ENCODE results near the gene OSBPL6. TPM values are rescaled to one million over a fixed set of nuclear protein-coding genes. Genes with fewer than 3 reads are reported as not detected.

Gene OSBPL6
- total RNA-seq, 6 donors from 2014 or later = 2.0 to 35.4 (median 5.1) TPM

- Histone ChIP-seq H3K27me3 (no peaks in the 10 kb centered on the region), H3K4me1 (peaks cover 0 to 6% (median 0%) of the 10 kb centered on the region in 4 donors), H3K9me3 (no peaks in the 10 kb centered on the region), H3K36me3 (no peaks in the 10 kb centered on the region), H3K27ac (no peak overlapping the region), H3K4me3 (no peak overlapping the region)
- DNase-seq (peak in 1 of 2 donors; percentile 58), ATAC-seq (ENCODE audit: low FRiP score in 2 of 2) (peak; percentile 68 to 74)
- 29 to 40% methylated on average over 8 of the region's 8 CpGs for WGBS, 2 donors
- no peak for TF ChIP-seq POLR2AphosphoS5 (IDR thresholded peaks at IDR 0.05)
- peak; percentile 17 to 58 (median 42) for TF ChIP-seq CTCF (IDR thresholded peaks at IDR 0.05)
- TF ChIP-seq EP300 (IDR thresholded peaks at IDR 0.05) = no peak
- TF ChIP-seq POLR2A (IDR thresholded peaks at IDR 0.05) = no peak
Measured at GRCh38 chr2:178306352-178307073, 112.2 kb downstream of the OSBPL6 start.

- ATAC-seq (ENCODE audit: low FRiP score in 2 of 2) (no peak), DNase-seq (no peak)
- no peak overlapping the region for H3K27ac ChIP-seq
- no peak overlapping the region for H3K4me3 ChIP-seq
- WGBS, 2 donors = 60 to 76% methylated on average over 7 of the region's 7 CpGs
- H3K36me3 ChIP-seq = no peaks in the 10 kb centered on the region
- no peak for TF ChIP-seq EP300 (IDR thresholded peaks at IDR 0.05)
- no peak for TF ChIP-seq POLR2AphosphoS5 (IDR thresholded peaks at IDR 0.05)
- no peak for TF ChIP-seq CTCF (IDR thresholded peaks at IDR 0.05)
- TF ChIP-seq POLR2A (IDR thresholded peaks at IDR 0.05) = no peak
- peaks cover 0 to 6% (median 0%) of the 10 kb centered on the region in 4 donors for H3K4me1 ChIP-seq
- H3K27me3 ChIP-seq = no peaks in the 10 kb centered on the region
- no peaks in the 10 kb centered on the region for H3K9me3 ChIP-seq
Measured at GRCh38 chr2:178307650-178308049, 113.3 kb downstream of the OSBPL6 start.

DNA sequence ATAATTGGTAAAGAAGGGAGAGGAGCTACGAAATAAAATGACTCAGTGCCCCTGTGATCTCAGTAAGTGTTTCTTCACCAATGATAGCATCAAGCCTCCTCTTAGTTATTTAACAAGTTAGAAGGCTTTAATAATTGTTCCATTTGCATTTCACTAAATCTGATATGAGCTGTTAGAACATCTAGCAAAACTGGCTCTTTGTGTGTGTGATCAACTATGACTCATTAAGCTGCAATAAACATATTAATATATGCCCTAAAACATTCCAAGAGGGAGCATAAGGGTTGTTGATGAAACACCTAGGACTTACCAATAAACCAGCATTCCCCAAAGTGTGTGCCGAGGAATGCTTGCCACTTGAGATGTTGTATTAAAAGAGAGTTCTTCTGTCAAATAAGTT, 115.2 kb downstream of the OSBPL6 start:
- DNase-seq = no peak
- Histone ChIP-seq H3K4me1 (peaks cover 0 to 6% (median 0%) of the 10 kb centered on the region in 4 donors), H3K27ac (no peak overlapping the region), H3K27me3 (no peaks in the 10 kb centered on the region), H3K9me3 (no peaks in the 10 kb centered on the region), H3K4me3 (no peak overlapping the region), H3K36me3 (no peaks in the 10 kb centered on the region)
- WGBS, 2 donors = 54 to 56% methylated on average over 2 of the region's 2 CpGs
- ATAC-seq (ENCODE audit: low FRiP score in 2 of 2) = no peak
- TF ChIP-seq CTCF (IDR thresholded peaks at IDR 0.05) = no peak
- no peak for TF ChIP-seq POLR2AphosphoS5 (IDR thresholded peaks at IDR 0.05)
- no peak for TF ChIP-seq EP300 (IDR thresholded peaks at IDR 0.05)
- no peak for TF ChIP-seq POLR2A (IDR thresholded peaks at IDR 0.05)

GRCh38 chr2:178315078-178315477, 120.8 kb downstream of the OSBPL6 start:
- DNase-seq = no peak
- WGBS, 2 donors = 79 to 90% methylated on average over 4 of the region's 4 CpGs
- Histone ChIP-seq H3K4me1 (peaks cover 0 to 4% (median 0%) of the 10 kb centered on the region in 4 donors), H3K27ac (no peak overlapping the region), H3K36me3 (no peaks in the 10 kb centered on the region), H3K27me3 (no peaks in the 10 kb centered on the region), H3K4me3 (no peak overlapping the region), H3K9me3 (no peaks in the 10 kb centered on the region)
- ATAC-seq (ENCODE audit: low FRiP score in 2 of 2) = no peak
- no peak for TF ChIP-seq EP300 (IDR thresholded peaks at IDR 0.05)
- no peak for TF ChIP-seq POLR2AphosphoS5 (IDR thresholded peaks at IDR 0.05)
- TF ChIP-seq CTCF (IDR thresholded peaks at IDR 0.05) = no peak

DNA sequence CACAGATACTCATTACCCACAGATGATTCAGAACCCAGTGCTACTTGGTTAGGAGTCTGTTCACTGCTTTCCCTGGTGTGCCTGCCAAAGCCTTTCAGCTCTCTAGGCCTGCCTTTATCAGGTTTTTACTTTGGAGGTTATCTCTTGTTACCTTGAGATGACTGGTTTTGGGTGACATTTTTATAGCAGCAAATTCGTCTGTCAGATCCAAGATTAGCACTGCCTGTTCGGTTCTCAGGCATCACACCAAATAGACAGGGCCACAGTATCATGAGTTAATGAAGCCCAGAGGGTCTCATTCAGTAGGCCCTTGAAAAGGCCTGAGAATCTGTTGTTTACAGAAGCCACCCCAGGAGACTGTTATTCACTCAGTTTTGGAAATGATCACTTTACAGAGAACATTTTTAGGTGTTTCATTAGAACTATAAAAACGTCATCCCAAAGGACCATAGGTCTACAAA, 121.2 kb downstream of the OSBPL6 start:
- no peak overlapping the region for H3K27ac ChIP-seq
- H3K9me3 ChIP-seq = no peaks in the 10 kb centered on the region
- H3K4me1 ChIP-seq = peaks cover 0 to 4% (median 0%) of the 10 kb centered on the region in 4 donors
- DNase-seq (no peak), ATAC-seq (ENCODE audit: low FRiP score in 2 of 2) (no peak)
- 63 to 75% methylated on average over 3 of the region's 3 CpGs for WGBS, 2 donors
- no peaks in the 10 kb centered on the region for H3K27me3 ChIP-seq
- TF ChIP-seq POLR2A (IDR thresholded peaks at IDR 0.05) (no peak), CTCF (IDR thresholded peaks at IDR 0.05) (no peak), POLR2AphosphoS5 (IDR thresholded peaks at IDR 0.05) (no peak), EP300 (IDR thresholded peaks at IDR 0.05) (no peak)
- no peaks in the 10 kb centered on the region for H3K36me3 ChIP-seq
- no peak overlapping the region for H3K4me3 ChIP-seq
